Measurements from ENCODE around the gene NSUN7. TPM values are rescaled to one million over a fixed set of nuclear protein-coding genes. Genes with fewer than 3 reads are reported as not detected.

NSUN7 gene
- total RNA-seq, 1 donor from 2014 or later = 5.7 TPM

DNA sequence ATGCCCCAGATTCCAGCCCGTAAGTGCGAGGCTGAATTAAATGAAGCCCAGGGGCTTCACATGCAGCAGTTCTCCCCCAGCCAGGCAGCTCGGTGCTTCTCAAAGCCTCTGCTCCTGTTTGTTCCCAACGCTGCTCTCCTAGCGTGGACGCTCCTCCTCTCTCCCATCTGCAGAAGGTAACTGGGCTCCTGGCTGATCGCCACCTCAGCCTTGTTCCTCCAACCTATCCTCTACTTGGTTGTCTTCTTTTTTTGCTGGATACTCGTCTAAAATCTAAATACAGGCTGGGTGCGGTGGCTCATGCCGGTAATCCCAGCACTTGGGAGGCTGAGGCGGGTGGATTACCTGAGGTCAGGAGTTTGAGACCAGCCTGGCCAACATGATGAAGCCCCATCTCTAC is 70.3 kb downstream of the NSUN7 start:
- Histone ChIP-seq H3K36me3 (peaks cover 58% of the 10 kb centered on the region), H3K9me3 (no peaks in the 10 kb centered on the region), H3K27ac (no peak overlapping the region), H3K4me3 (no peak overlapping the region), H3K4me1 (no peaks in the 10 kb centered on the region), H3K27me3 (no peaks in the 10 kb centered on the region)
- ATAC-seq = no peak
- DNase-seq = no peak
- intact Hi-C loops (cut with DNase I) = no loop called here
- TF ChIP-seq CTCF (IDR thresholded peaks at IDR 0.05) = no peak

DNA sequence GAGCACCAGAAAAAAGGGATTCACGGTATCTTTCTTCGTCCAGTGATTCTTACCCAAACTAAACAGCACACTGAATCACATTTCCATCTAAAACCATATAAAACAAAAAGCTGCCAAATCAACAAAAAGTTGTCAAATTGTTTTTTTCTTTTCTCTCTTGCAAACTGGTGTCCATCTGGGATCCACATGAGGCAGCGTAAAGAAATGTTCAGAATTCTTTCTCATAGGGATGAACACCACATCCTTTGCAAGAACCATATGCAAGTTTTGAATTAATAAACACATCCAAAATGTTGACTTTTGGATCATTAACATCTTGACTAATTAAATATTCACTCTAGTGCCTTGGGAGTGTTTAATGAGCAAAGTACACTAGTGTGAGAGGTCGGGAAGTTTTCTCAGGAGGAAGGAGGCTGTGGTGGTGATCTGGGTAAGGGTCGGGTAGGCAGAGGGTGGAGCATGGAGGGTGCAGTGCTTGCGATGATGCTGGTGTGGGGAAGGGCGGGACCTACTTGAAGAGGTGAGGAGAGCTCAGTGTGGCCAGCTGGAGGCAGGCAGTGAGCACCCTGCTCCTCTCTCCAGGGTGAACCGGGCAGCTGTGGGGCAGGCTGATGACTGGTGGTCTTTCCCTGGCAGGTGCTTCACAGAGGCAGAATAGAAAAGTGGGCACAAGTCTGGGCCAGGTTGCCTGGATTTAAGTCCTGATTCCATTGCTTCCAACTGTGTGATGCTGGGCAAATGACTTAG is 72.8 kb downstream of the NSUN7 start:
- no peaks in the 10 kb centered on the region for H3K4me1 ChIP-seq
- H3K27ac ChIP-seq = no peak overlapping the region
- peak; percentile 26 for ATAC-seq

DNA sequence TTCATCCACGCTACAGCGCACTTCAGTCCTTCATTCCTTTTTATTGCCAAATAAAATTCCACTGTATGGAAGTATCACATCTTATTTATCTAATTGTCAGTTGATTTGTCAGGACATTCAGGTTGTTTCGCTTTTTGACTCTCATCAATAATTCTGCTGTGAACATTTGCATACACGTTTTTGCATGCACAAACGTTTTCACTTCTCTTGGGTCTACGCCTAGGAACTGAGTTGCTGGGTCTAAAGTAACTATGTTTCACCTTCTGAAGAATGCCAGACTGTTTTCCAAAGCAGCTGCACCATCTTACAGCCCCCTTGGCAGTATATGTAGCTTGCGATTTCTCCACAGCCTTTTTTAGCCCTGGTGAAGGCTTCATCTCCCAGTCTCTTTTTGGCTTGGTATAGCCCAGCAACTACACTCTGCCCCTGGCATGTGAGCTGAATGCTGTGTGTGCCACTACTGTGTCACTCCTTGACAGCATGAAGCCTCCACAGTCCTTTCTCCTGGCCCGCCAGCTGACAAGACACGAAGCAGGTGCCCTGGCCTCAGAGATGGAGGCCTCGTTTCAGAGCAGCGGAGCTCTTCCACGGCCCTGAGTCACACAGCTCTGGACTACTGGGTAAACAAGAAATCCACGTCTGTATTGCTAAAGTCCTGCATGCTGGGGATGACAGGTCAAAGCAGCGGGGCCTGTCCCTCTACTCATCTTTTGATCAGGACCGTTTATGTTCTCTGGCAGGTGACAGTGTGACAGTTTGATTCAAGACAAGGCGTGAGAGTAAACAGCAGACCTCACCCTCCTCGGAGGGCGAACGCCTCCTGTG is 75.5 kb downstream of the NSUN7 start:
- DNase-seq = no peak
- Histone ChIP-seq H3K27ac (no peak overlapping the region), H3K27me3 (no peaks in the 10 kb centered on the region), H3K9me3 (no peaks in the 10 kb centered on the region), H3K4me1 (no peaks in the 10 kb centered on the region), H3K36me3 (peaks cover 66% of the 10 kb centered on the region), H3K4me3 (no peak overlapping the region)
- TF ChIP-seq CTCF (IDR thresholded peaks at IDR 0.05) = no peak
- no peak for ATAC-seq
- intact Hi-C loops (cut with DNase I) = no loop called here

More for the DNA sequence above, 72.8 kb downstream of the NSUN7 start:
- Histone ChIP-seq H3K9me3 (no peaks in the 10 kb centered on the region), H3K27me3 (no peaks in the 10 kb centered on the region), H3K36me3 (peaks cover 71% of the 10 kb centered on the region), H3K4me3 (no peak overlapping the region)
- intact Hi-C loops (cut with DNase I) = no loop called here
- TF ChIP-seq CTCF (IDR thresholded peaks at IDR 0.05) = no peak
- no peak for DNase-seq

- H3K4me3 ChIP-seq = no peak overlapping the region
- DNase-seq = no peak
- no peaks in the 10 kb centered on the region for H3K4me1 ChIP-seq
- H3K27ac ChIP-seq = no peak overlapping the region
- peaks cover 51% of the 10 kb centered on the region for H3K36me3 ChIP-seq
- H3K9me3 ChIP-seq = no peaks in the 10 kb centered on the region
- intact Hi-C loops (cut with DNase I) = no loop called here
- no peak for ATAC-seq
- no peaks in the 10 kb centered on the region for H3K27me3 ChIP-seq
- no peak for TF ChIP-seq CTCF (IDR thresholded peaks at IDR 0.05)
These were observed 77.1 kb downstream of the NSUN7 start for GRCh38 chr4:40826821-40827220.

DNA sequence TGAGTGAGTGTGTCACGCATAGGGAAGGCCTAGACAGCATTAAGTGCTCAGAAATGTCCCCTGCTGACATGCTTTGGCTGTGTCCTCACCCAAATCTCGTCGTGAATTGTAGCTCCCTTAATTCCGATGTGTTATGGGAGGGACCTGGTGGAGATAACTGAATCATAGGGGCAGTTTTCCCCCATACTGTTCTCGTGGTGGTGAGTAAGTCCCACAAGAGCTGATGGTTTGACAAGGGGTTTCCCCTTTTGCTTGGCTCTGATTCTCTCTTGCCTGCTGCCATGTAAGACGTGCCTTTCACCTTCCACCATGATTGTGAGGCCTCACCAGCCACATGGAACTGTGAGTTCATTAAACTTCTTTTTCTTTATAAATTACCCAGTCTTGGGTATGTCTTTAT is 78.0 kb downstream of the NSUN7 start:
- Histone ChIP-seq H3K36me3 (peaks cover 42% of the 10 kb centered on the region), H3K4me1 (no peaks in the 10 kb centered on the region), H3K27ac (no peak overlapping the region), H3K9me3 (no peaks in the 10 kb centered on the region), H3K4me3 (no peak overlapping the region), H3K27me3 (no peaks in the 10 kb centered on the region)
- ATAC-seq (no peak), DNase-seq (no peak)
- intact Hi-C loops (cut with DNase I) = no loop called here
- no peak for TF ChIP-seq CTCF (IDR thresholded peaks at IDR 0.05)
